Measurements from ENCODE around the gene NUDT4B. TPM values are rescaled to one million over a fixed set of nuclear protein-coding genes. Genes with fewer than 3 reads are reported as not detected.
"Not testable (repeated sequence)": the region's sequence is repeated elsewhere in the genome, so short reads cannot be mapped to it uniquely, and the experiment has no call there.

The NUDT4B gene
- total RNA-seq, 1 experiment from 2014 or later, result 31.9 TPM

- DNase-seq (ENCODE audit: low read depth), result not testable (repeated sequence)
Measured at GRCh38 chr1:148738667-148739066, 9.9 kb upstream of the NUDT4B start.

GRCh38 chr1:148743200-148743599 lies 5.4 kb upstream of the NUDT4B start:
- not testable (repeated sequence) for DNase-seq (ENCODE audit: low read depth)

- not testable (repeated sequence) for DNase-seq (ENCODE audit: low read depth)
Measured at GRCh38 chr1:148743726-148744720, 4.6 kb upstream of the NUDT4B start.

GRCh38 chr1:148749335-148749681 lies 734 bp downstream of the NUDT4B start:
- not testable (repeated sequence) for DNase-seq (ENCODE audit: low read depth)

GRCh38 chr1:148756231-148756630 lies 7.7 kb downstream of the NUDT4B start:
- DNase-seq (ENCODE audit: low read depth), result not testable (repeated sequence)

DNA sequence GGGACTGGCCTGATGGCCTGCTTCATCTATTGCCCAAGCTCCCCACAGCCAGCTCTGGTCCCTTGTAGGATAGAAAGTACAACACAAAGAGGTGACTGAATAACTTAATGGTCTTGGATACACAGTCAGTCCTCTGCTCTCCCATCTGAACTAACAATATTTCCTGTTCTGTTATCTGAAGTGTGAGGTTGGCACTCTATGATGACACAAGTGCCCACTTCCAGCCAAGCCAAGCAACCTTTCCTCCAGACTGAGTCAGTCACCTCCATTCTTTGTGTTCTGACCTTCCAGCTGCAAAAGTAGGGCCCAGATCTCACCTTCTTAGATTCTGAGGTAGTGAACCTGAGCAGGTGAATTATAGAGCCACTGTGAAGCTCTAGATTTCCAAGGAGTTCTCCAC lies 8.9 kb downstream of the NUDT4B start:
- DNase-seq (ENCODE audit: low read depth), result not testable (repeated sequence)

DNA sequence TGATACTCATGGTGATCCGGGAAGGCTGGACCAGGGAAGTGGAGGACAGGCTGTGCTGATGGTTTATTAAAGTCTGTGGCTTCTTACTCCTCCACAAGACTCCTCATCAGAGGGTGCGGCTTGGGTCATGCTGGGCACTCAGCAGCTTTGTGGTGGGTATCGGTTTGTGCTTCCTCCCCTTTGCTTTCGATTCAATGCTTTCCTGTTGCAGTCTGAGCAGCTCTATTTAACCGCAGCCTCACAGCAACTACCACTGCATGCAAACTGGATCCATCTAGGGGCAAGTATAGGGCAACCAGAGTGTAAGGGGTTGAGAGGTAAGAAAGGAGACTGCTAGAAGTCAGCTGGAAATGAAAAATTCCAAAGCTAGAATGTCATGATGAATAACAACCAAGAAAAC lies 9.8 kb downstream of the NUDT4B start:
- not testable (repeated sequence) for DNase-seq (ENCODE audit: low read depth)

DNA sequence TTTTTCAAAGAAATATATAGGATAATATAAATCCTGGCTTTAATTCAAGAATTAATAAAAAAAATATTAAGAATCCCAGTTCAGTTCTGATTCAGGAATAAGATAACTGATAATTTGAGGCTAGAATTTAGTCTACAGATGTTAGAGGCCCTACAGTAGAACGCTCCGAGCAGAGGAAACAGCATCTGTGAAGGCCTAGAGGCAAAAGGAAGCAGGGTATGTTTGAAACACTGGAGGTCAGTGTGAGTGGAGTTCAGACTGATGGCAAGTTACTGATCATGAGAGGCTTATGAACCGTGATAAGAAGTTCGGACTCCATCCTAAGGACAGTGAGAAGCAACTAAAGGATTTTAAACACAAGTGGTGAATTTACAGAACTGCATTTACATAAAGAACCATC lies 10.4 kb downstream of the NUDT4B start:
- not testable (repeated sequence) for DNase-seq (ENCODE audit: low read depth)

DNA sequence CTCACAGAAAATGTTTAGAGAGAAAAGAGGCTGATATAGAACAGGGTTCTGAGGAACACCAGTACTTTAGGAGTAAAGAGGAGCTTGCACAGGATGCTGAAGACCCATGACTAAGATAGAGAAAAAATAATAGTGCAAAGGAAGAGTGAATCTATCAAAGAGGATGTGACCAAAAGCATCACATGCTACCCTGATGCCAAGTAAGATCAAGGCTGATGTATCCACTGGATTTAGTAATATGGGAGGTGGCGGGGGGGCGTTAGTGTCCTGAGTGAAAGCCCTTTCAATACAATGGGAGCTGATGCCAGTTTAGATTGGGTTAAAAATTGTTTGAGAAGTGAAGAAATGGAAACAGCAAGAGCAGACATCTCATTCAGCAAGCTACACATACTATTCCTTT lies 11.2 kb downstream of the NUDT4B start:
- DNase-seq (ENCODE audit: low read depth), result not testable (repeated sequence)

DNA sequence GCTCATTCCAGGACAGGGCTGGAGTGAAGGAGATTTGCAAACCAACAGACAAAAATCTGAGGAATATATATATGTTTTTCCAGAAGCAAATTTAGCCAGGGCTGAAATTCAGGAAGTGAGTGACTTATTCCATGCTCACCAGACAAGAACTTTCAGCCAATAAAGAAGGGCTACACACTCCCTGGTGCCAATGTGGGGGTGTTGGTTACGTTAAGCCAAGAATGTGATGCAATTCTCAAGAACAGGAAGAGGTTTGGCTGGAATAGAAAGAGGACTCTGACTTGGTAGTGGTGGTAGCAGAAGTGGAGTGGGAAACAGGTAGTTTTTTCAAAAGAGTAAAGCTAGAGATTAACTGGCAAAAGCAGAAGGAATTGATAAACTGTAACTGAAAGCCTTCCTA lies 11.6 kb downstream of the NUDT4B start:
- not testable (repeated sequence) for DNase-seq (ENCODE audit: low read depth)

DNA sequence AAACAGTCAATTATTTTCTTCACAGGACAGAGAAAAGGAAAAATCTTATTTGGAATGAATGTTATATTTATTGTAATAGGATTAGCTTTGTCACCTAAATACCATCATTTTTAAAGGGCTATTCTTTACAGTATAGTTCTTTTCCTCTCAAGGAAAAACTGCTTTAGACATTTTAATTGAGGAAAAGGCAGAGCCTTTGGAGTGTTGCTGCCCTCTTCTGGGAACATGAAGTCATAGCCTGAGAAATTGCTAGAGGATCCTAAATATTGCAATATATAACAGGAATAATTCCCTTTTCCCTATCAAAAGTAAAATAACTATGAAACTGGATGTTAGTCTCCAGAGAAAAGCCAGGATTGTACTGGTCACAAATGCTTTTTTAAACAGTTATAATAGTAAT lies 12.8 kb downstream of the NUDT4B start:
- DNase-seq (ENCODE audit: low read depth), result not testable (repeated sequence)

DNA sequence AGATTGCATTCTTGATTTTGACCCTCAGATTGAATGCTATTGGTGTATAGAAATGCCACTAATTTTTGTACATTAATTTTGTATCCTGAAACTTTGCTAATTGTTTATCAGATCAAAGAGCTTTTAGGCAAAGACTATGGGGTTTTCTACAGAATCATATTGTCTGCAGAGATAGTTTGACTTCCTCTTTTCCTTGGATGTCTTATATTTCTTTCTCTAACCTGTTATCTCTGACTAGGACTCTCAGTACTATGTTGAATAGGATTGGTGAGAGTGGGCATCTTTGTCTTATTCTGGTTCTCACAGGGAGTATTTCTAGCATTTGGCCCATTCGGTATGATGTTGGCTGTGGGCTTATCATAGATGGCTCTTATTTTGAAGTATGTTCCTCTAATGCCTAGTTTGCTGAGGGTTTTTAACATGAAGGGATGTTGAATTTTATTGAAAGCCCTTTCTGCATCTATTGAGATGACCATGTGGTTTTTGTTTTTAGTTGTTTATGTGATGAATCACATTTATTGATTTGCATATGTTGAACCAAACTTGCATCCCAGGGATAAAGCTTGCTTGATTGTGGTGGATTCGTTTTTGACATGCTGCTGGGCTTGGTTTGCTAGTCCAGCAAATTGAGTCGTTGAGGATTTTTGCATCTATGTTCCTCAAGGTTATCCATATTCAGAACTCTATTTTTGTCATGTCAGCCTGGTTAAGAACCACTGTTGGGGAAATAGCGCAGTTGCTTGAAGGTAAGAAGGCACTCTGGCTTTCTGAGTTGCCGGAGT lies 16.9 kb downstream of the NUDT4B start:
- DNase-seq (ENCODE audit: low read depth), result not testable (repeated sequence)

- not testable (repeated sequence) for DNase-seq (ENCODE audit: low read depth)
Measured at GRCh38 chr1:148768541-148768940, 20.0 kb downstream of the NUDT4B start.

DNA sequence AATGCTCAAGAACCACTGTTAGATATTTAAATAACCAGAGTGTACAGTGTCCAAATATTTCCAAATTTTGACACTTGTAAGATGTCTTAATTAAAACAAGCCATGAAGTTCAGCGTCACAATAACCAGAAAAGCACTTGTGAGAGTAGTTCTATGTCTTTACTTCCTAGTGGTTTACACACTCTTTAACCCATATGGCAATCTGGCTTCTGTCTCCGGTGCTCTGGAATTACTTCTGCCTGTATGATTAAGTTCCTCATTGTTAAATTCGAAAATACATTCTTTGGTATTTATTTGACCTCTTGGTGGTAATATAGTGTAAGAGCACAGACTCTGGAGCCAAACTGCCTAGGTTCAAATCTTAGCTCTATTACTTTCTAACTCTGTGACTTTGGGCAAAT lies 20.9 kb downstream of the NUDT4B start:
- not testable (repeated sequence) for DNase-seq (ENCODE audit: low read depth)

GRCh38 chr1:148773690-148774089 lies 25.1 kb downstream of the NUDT4B start:
- DNase-seq (ENCODE audit: low read depth), result not testable (repeated sequence)

- not testable (repeated sequence) for DNase-seq (ENCODE audit: low read depth)
Measured at GRCh38 chr1:148774102-148774501, 25.5 kb downstream of the NUDT4B start.

DNA sequence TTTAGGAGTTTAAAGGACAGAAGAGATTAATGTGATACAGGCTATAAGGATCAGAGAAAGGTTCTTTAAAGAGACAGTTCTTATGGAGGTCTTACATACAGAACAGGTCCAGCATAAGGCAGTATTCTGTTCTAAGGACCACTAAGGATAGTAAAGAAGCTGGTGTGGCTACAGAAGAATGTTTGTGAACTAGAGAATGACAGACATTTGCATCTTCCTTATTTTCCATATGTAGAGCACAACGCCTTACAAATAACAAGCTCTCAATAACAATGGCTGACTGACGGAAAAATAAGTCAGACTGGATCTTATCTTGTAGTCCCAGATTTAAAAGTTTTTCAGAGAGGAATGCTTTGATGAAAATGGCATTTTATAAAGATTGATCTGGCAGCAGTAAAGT lies 26.7 kb downstream of the NUDT4B start:
- DNase-seq (ENCODE audit: low read depth), result not testable (repeated sequence)

DNA sequence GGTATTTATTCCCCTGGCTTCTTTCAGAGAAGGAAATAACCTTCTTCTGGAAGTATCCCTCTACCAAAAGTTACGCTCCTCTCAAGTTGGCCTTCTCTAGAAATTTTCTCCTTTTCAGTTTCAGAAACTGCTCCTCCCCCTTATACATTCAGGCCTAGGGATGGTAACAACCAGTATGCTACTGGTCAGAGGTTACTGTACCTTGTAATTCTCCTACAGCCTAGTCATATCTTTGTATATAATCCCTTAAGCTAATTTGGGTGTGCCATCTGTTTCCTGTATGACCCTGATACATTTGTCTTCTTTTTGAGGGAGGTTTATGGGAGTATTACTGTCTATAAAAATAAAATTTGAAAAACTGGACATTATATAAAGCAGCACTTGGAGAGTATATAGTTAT lies 29.1 kb downstream of the NUDT4B start:
- not testable (repeated sequence) for DNase-seq (ENCODE audit: low read depth)

GRCh38 chr1:148780404-148780803 lies 31.8 kb downstream of the NUDT4B start:
- DNase-seq (ENCODE audit: low read depth), result not testable (repeated sequence)

GRCh38 chr1:148791543-148792099 lies 43.0 kb downstream of the NUDT4B start:
- DNase-seq (ENCODE audit: low read depth), result not testable (repeated sequence)

DNA sequence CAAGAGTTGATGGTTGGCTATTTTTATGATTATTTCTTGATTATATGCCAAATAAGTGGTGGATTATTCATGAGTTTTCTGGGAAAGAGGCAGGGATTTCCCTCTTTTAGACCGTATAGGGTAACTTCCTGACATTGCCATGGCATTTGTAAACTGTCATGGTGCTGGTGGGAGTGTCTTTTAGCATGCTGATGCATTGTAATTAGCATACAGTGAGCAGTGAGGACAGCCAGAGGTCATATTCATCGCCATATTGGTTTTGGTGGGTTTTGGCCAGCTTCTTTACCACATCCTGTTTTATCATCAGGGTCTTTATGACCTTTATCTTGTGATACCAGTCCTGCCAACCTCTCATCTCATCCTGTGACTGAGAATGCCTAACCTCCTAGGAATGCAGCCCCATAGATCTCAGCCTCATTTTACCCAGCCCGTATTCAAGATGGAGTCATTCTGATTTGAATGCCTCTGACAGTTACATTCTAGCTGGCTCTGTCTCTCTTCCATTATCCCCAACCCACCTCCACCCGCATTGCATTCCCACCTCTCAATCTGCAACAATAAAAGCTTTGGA lies 45.3 kb downstream of the NUDT4B start:
- not testable (repeated sequence) for DNase-seq (ENCODE audit: low read depth)

All from M059J (cell line).